Testis (tissue), 3 donors: ENCODE data around the gene ITPK1. TPM values are rescaled to one million over a fixed set of nuclear protein-coding genes. Genes with fewer than 3 reads are reported as not detected.
"Not testable (repeated sequence)": the region's sequence is repeated elsewhere in the genome, so short reads cannot be mapped to it uniquely, and the experiment has no call there.

Experiments used
- DNase-seq: peaks from one replicate; pipeline ENCODE4 v3.0.0-alpha.2; 2019
- H3K27ac ChIP-seq, 2 donors: fragments of 200-600 bp; sonication (generic); one replicate each; pipeline ENCODE4 v1.5.1; 2019
- H3K27me3 ChIP-seq: fragments of 200-600 bp; sonication (generic); one replicate; pipeline ENCODE4 v1.5.1; 2019
- H3K36me3 ChIP-seq: fragments of 200-600 bp; sonication (generic); one replicate; pipeline ENCODE4 v1.5.1; 2017; ENCODE audit warnings: low read depth; ENCODE audit errors: missing control alignments
- H3K4me1 ChIP-seq: fragments of 200-600 bp; sonication (generic); one replicate; pipeline ENCODE4 v1.5.1; 2019
- H3K4me3 ChIP-seq, 2 donors: fragments of 200-600 bp; sonication (generic); one replicate each; pipeline ENCODE4 v1.5.1; 2017 to 2019
- H3K9me3 ChIP-seq: fragments of 200-600 bp; sonication (generic); one replicate; pipeline ENCODE4 v1.5.1; 2017
- CTCF ChIP-seq, 3 experiments: fragments of 450-650 bp in 2 of 3; fragments of 200-600 bp in 1 of 3; sonication (generic) in 1 of 3; IDR thresholded peaks; one replicate each; pipeline ENCODE4 v1.5.1; 2016 to 2019; ENCODE audit warnings: antibody characterized with exemption in 3 of 3, mild to moderate bottlenecking in 2 of 3, moderate library complexity in 1 of 3
- POLR2A ChIP-seq: fragments of 450-650 bp; IDR thresholded peaks from one replicate; pipeline ENCODE4 v1.6.1; 2017; ENCODE audit warnings: antibody characterized with exemption, mild to moderate bottlenecking, moderate library complexity
- WGBS, 2 donors: methylation state at CpG; one replicate each; pipeline ENCODE4 v1.1.5; 2018; 5-methylcytosine and 5-hydroxymethylcytosine counted together
- intact Hi-C: fragments of 100-400 bp; cut with DNase I; formaldehyde crosslinking; loops from one replicate; pipeline ENCODE4 v1.15.1; 2023; ENCODE audit warnings: low total_unique reads
- polyA plus RNA-seq: library from polyadenylated mRNA; stranded (reverse); fragments of 350-450 nt; fragmentation: Illumina TruSeq; extraction: RNeasy Lipid Tissue Mini Kit (QIAGEN cat#74804); gene quantifications from one replicate; pipeline ENCODE4 v1.2.3, GENCODE V29; 2014; ENCODE audit warnings: low read depth, low replicate concordance; ENCODE audit not compliant: insufficient read depth
- total RNA-seq, 2 donors: library from RNA; depleted of rRNA; stranded (reverse); fragments of >200 nt; gene quantifications; one replicate each; pipeline ENCODE4 v1.2.3, GENCODE V29; 2016

The ITPK1 gene
- total and polyA plus RNA-seq, 3 donors from 2014 or later = 78.3 to 92.5 (median 90.6) TPM

GRCh38 chr14:93148979-93149378, 33.3 kb upstream of the ITPK1 start:
- intact Hi-C loops = no loop called here
- DNase-seq = peak; percentile 51
- Histone ChIP-seq H3K27me3 (no peaks in the 10 kb centered on the region), H3K27ac (no peak overlapping the region), H3K9me3 (no peaks in the 10 kb centered on the region), H3K4me3 (peak overlapping the region in 1 of 2 donors; percentile 6), H3K4me1 (peaks cover 2% of the 10 kb centered on the region), H3K36me3 (no peaks in the 10 kb centered on the region)
- WGBS, 2 donors = 80 to 83% methylated on average over 8 of the region's 8 CpGs
- TF ChIP-seq POLR2A (no peak), CTCF (IDR thresholded peaks at IDR 0.05) (no peak)

DNA sequence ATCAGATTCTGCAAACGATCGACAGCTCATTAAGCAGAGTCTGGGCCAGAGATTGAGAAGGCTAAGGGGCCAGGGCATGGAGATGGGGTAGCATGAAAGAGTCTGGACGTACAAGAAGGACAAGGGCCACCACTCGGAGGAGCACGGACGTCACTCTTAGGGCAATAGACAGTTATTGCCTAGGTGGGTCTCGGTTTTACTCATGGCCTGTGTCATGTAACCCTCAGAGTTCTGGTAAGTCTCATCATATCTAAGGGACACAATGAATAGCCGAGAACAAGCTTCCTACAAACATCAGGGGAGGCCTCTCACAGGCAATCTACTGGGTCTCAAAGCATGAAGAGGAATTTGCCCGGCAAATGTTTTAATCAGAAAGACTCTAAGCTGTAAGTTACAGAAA, 30.4 kb upstream of the ITPK1 start:
- H3K9me3 ChIP-seq = no peaks in the 10 kb centered on the region

DNA sequence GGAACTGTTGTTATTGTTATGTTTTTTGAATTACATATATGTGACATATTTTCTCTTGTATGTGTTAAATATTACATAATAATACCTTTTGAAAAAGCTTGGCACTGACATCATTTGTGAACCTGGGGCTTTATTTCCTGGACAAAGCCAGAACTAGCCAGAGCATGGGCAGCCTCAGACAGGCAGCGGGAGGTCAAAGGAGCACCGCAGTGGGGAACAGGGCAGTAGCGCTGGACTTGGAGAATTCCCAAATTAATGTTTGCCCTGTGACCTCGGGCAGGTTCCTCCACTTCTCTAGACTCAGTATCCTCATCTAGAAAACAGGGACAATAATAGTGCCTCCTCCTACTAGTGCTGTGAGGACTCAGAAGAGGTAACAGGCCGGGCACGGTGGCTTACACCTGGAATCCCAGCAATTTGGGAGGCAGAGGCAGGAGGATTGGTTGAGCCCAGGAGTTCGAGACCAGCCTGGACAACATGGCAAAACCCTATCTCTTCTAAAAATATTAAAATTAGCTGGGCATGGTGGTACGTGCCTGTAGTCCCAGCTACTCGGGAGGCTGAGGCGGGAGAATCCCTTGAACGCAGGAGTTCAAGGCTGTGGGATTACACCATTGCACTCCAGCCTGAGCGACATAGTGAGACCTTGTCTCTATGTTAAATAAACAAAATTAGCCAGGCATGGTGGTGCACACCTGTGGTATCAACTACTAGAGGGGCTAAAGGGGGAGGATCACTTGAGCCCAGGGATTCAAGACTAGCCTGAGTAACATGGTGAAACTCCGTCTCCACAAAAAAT, 27.3 kb upstream of the ITPK1 start:
- TF ChIP-seq CTCF (IDR thresholded peaks at IDR 0.05) (no peak), POLR2A (no peak)
- no peaks in the 10 kb centered on the region for H3K9me3 ChIP-seq
- DNase-seq = no peak
- H3K4me3 ChIP-seq = no peak overlapping the region
- H3K27ac ChIP-seq = no peak overlapping the region
- 72 to 85% methylated on average over 12 to 13 of the region's 13 CpGs for WGBS, 2 donors
- H3K4me1 ChIP-seq = no peaks in the 10 kb centered on the region
- no peaks in the 10 kb centered on the region for H3K36me3 ChIP-seq
- intact Hi-C loops = no loop called here
- H3K27me3 ChIP-seq = no peaks in the 10 kb centered on the region

More for the DNA sequence above, 30.4 kb upstream of the ITPK1 start:
- H3K4me1 ChIP-seq = peaks cover 2% of the 10 kb centered on the region
- TF ChIP-seq POLR2A (no peak), CTCF (IDR thresholded peaks at IDR 0.05) (no peak)
- H3K36me3 ChIP-seq = no peaks in the 10 kb centered on the region
- WGBS, 2 donors = 89 to 90% methylated on average over 9 of the region's 9 CpGs
- no peaks in the 10 kb centered on the region for H3K27me3 ChIP-seq
- no peak overlapping the region for H3K27ac ChIP-seq
- H3K4me3 ChIP-seq = no peak overlapping the region
- DNase-seq = no peak
- intact Hi-C loops = no loop called here

DNA sequence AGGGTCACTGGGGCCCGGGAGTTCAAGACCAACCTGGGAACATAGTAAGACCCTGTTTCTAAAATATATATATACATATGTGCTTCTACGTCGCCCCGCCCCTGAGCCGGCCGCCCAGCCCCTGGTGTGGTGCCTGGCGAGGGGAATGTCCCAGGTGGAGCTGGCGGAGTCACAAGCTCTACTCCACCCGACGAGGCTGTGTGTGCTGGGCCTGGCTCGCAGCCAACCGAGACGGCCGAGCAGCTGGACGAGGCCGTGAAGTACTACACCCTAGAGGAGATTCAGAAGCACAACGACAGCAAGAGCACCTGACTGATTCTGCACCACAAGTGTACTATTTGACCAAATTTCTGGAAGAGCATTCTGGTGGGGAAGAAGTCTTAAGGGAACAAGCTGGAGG, 22.1 kb upstream of the ITPK1 start:
- Histone ChIP-seq H3K36me3 (no peaks in the 10 kb centered on the region), H3K9me3 (no peaks in the 10 kb centered on the region), H3K27ac (no peak overlapping the region), H3K27me3 (no peaks in the 10 kb centered on the region), H3K4me3 (no peak overlapping the region), H3K4me1 (peaks cover under 1% of the 10 kb centered on the region)
- DNase-seq = peak; percentile 62
- 45 to 54% methylated on average over 17 of the region's 17 CpGs for WGBS, 2 donors
- intact Hi-C loops = no loop called here
- TF ChIP-seq POLR2A = no peak
- TF ChIP-seq CTCF (IDR thresholded peaks at IDR 0.05) = peak in 1 of 3 experiments; percentile 21

DNA sequence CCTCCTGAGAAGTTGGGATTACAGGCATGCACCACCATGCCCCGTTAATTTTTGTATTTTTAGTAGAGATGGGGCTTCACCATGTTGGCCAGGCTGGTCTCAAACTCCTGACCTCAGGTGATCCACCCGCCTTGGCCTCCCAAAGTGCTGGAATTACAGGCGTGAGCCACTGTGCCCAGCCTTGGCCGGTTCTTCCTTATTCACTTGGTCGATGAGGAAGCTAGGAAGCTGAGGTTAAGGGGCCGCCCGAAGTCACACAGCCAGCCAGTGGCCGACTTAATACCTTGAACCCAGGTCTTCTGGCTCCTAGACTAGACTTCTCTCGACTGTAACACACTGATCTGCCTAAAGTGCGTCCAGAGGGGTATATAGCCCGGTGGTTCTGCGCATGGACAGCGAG, 20.8 kb upstream of the ITPK1 start:
- WGBS, 2 donors = 79 to 92% methylated on average over 7 to 13 of the region's 13 CpGs
- H3K27me3 ChIP-seq, H3K4me1 ChIP-seq, intact Hi-C loops, H3K36me3 ChIP-seq, H3K27ac ChIP-seq, DNase-seq, H3K9me3 ChIP-seq, H3K4me3 ChIP-seq: not testable (repeated sequence)
